ELF-1 (cell line): ENCODE measurements around the gene XPR1.
"Not testable (repeated sequence)": the region's sequence is repeated elsewhere in the genome, so short reads cannot be mapped to it uniquely, and the experiment has no call there.

ENCODE experiments used
- DNase-seq: peaks from one replicate; pipeline ENCODE4 v3.0.0-alpha.2; 2016; ENCODE audit warnings: low read depth, low spot score

Gene XPR1

DNA sequence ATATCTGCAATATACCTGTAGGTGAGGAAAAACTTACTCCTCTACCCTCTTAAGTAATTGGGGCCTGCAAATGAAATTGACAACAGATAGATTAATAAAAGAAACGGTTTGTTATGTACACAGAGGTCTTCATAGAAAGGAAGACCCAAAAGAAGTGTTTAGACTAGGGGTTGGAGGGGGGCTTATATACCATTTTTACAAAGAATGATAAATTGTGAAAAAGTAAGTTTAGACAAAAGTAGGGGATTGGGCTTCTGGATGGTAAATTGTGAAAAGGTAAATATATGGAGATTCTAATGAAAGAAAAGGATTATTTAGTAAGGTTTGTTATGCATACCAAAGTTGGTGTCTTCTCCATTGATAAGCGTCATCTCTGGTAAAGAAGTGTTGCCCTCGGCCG is 207.7 kb downstream of the XPR1 start:
- no peak for DNase-seq

DNA sequence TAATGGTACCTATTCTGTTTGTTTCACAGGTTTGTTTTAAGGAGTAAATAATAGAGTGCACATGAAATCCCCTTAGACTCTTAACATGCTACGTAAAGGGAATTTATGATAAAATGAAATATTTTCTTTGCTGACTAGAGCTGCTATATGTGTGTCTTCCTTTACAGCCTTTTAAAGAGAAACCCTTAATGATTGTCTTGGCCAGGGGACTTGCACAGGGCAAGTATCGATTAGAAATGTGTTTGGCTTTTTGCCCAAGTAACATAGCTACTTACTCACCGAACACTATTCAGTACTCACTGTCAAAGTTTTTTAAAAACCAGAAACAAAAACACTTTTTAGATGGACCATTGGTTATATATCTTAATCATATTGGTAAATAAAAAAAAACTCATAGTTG is 209.6 kb downstream of the XPR1 start:
- no peak for DNase-seq

DNA sequence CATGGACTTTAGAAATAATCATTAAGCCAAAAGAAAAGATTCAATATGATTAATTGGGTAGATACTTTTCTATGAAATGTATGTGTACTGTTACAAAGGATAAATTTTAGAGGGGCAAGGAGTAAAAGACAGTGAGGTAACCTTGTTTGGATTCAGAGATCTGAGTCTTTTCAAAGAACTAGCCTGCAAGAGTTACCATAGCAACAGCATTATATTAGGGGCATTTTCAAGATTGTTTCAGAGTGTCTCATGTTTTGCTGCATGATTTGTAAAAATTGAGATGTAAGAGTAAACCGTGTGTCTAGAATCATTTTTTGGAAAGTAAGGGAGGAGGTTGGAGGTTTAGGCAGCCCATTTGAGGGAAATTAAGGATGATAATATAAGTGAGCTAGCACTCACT is 210.2 kb downstream of the XPR1 start:
- DNase-seq, result no peak

DNA sequence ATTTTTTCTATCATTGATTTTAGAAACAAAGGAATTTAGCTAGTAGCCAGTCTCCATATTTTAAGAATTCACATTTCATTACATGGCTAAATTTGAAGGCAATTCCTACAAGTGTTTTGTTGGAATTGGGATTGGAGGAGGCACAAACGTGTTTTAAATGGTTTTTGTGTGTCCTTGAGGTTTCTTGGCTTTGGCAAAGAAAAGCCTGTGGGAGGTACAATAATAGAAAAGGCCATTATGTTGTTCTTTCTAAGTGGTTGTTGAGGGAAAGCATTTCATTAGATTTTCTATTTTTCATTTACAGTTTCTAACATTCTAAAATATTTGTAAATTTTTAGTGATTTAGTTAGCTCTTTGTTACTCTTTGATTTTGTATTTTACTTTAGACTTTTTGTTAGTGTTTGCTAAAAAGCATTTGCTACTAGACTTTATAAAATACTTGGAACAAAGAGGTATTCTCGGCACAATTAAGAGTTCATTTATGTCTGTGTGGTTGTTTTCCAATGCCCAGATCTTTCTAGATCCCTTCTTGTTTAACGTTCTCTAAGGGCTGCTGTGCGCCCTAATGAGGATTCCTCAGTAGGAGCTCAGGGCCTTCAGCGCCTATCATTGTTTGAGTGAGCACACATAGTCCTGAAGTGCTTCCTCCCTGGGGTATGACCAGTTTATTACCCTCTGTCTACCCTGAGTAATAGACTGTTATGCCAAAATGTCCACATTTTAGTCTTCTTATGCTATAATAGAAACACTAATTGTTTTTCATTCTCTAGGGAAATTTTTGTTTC is 210.9 kb downstream of the XPR1 start:
- peak; percentile 5 for DNase-seq

DNA sequence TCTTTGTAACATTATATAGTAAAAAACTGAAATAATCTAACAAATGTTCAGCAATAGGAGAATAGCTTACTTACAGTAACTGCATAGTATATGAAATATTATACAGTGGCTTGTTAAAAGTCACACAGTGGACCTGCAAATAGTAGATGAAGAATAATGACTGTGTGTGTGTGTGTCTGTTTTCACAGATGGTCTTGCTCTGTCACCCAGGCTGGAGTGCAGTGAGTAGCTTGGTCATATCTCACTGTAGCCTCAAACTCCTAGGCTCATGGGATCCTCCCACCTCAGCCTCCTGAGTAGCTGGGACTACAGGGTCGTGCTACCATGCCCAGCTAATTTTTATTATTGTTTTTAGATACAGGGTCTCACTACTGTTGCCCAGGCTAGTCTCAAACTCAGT is 213.5 kb downstream of the XPR1 start:
- DNase-seq, result no peak

DNA sequence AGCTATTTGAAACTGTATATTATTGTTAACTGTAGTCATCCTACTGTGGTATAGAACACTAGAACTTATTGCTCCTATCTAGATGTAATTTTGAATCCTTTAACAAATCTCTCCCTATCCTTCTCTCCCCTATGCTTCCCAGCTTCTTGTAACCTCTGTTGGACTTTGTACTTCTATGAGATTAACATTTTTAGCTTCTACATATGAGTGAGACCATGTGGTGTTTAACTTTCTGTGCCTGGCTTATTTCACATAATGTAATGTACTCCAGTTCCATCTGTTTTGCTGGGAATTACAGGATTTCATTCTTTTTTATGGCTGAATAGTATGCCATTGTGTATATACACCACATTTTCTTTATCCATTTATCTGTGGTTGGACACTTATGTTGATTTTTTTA is 216.4 kb downstream of the XPR1 start:
- DNase-seq, result no peak

DNA sequence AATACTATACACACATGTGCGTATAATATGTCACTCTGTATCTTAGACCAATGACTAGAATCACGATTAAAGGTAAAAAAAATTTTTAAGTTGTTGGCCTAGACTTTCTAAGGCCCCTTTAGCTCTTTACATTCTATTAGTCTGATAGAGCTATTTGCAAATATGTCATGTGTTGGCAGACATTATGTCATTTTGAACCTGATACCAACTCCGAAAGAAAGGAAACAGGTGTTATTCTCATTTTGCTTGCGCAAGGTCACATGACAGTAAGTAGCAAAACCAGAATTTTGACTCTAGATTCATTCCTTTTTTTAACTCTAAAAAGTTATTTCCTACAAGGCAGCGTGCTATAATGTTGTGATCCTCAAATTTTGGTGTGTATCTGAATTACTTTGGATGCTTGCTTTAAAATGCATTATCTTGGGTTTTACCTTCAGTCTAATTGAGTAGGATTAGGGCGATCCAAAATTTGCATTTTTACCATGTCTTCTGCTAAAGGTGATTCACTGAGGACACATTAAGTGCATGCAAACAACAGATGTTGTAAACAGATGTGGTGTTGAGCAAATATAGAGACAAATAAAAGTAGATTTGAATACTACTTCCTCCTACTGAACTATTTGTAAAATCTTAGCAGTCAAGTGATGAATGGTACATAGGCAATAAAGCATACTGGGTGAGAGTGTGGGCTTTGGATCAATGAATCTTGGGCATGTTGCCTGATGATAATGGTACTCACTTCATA is 217.4 kb downstream of the XPR1 start:
- DNase-seq, result no peak

DNA sequence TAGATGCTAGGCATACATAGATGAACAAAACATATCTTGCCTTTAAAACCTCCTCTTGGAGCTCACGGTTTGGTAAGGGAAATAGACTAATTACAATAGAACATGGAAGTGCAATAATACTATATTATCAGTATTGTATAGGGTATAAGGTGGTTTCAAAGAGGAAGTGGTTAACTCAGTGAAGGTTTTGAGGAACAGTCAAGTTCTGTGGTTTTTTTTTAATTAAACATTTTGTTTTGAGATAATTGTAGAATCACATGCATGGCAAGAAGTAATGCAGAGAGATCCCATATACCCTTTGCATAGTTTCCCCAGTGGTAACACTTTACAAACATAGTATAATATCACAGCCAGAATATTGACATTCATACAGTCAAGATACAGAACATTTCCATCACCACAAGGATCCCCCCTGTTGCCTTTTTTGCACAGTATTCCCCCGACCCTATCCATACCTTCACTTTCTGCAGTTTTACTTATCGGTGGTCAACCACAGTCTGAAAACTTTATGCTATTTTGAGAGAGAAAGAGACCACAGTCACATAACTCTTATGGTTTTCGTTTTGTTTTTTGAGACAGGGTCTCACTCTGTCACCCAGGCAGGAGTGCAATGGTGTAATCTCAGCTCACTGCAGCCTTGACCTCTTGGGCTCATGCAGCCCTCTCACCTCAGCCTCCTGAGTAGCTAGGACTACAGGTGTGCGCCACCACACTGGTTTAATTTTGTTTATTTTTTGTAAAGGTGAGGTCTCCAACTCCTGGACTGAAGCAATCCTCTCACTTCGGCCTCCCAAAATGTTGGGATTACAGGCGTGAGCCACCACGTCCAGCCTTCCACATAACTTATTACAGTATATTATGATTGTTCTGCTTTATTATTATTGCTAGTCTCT is 220.4 kb downstream of the XPR1 start:
- no peak for DNase-seq

DNA sequence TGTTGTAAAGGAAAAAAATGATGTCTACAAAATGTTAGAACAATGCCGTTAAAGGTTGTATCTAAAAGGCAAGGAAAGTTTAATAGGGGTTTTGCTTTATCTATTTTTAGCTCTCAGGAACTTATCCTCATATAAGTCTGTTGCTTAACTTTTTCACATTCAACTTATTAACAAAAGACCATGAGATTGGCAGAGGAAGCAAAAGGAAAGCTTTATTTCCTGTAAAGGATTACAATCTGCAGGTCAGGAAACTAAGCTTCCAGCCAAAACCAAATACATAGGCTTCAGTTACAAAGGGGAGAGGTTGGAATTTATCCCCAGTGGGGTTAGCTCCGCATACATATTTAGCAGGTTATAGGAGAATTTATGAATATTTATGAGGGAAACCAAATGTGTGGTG is 222.2 kb downstream of the XPR1 start:
- DNase-seq, result no peak

DNA sequence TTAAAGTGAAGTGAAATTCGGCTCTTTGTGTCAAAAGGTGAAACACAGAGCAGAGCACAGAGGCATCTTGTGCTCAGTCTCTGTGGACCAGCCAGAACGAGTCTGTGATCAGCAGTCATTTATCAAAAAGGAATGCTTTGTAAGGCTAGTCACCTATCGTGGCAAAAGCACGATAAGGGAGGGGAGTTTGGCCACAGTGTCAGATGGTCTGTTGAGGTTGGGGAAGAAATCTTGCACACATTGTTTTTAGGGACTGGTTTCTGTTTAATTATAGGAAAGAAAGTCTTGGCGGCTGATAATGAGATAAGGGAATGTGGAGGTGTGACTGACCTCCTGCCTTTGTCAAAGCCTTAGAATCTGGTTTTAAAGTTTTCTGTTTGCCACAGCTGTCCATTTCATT is 222.6 kb downstream of the XPR1 start:
- DNase-seq, result peak; percentile 58

DNA sequence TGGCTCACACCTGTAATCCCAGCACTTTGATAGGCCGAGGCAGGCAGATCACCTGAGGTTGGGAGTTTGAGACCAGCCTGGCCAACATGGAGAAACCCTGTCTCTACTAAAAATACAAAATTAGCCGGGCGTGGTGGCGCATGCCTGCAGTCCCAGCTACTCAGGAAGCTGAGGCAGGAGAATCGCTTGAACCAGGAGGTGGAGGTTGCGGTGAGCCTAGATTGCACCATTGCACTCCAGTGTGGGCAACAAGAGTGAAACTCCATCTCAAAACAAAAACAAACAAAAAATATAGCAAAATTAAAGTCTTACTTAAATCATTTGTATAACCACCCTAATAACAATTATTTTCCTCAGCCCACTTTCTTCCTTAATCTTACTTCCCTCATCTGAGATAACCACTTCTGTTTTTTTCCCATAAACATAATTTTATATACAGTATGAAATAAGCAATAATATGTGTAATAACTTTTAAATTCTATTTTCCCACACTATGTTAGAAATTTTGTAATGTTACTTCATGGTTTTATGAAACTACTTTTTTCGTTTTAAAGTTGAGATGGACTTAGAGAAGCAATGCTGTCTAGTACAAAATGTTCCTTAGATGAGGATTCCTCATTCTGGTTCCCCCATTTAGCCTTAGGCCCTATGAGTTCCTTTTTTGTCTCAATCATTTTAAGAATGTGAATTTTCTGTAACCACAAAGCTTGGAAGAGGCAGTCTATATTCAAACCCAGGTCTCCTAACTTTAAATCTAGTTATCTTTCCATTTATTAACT is 226.3 kb downstream of the XPR1 start:
- DNase-seq, result not testable (repeated sequence)

DNA sequence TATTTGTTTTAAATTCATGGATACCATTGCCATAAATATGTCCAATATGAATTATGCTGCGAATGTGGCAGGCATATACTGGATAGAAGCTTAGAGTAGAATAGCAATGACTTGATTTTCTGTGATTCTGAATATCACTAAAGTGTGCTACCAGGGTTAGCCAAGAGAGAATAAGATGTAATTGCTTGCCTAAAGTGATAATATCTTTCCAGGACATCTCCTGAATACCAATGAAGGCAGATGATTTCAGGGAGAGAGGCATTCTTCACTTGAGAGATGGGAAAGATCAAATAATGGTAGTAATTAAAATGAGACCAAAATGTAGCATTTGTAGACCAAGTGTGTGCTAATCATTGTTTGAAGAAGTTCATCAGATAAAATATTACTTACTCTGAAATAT is 227.5 kb downstream of the XPR1 start:
- no peak for DNase-seq

DNA sequence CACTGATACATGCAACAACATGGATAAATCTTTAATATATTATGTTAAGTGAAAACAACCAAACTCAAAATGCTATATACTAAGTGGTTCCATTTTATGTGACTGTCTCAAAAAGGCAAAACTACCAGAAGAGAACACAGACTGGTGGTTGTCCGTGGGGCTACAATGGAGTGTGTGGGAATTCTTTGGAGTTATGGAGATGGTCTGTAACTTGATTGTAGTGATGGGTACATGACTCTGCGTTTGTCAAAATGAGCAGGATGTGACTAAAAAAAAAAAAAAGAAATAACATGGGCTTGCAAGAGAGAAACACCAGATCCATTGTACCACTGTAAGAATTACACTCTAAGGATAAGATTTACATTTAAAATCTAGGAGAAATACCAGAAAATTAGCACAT is 228.7 kb downstream of the XPR1 start:
- no peak for DNase-seq

DNA sequence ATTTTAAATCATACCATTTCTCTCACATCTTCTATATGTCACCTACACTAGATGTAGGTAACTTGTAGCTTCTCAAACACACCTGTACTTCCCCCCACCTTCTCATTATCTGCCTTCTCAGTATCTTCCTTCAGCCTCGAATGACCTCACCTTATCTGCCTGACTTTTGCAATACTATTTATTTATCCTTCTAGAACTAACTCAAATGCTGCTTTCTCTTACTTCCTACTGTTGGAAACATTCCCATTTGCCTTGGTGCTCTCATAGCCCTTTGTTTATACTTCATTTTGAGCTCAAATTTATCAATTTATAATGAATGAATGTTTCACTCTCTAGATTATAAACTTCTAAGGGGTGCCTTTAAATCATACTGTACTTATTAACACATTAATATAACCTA is 230.5 kb downstream of the XPR1 start:
- no peak for DNase-seq

DNA sequence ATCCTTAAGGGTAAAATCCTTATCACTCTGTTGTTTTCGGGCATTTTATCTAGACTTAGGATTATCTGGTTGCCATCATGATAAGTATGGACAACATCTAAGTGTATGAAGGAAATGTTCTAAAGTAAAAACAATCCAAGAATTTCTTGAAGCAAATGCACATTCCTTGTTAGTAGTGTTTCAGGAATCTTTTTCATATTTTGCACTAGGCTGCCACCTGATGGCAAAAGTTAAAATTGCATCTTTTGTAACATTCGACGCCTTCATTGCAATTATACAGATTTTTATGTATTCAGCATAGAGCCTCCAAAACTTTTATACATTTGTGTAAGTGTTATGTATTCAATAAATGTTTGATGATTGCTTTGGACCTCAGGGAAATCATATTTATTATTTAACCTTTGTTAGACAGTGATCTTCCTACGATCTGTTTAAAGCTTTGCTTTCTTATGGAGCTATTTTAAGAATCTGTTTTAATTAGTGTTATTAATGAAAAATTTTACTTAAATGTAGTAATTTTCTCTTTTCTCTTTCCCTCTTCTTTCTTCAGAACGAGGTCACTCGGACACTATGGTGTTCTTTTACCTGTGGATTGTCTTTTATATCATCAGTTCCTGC is 231.4 kb downstream of the XPR1 start:
- DNase-seq, result peak; percentile 12

DNA sequence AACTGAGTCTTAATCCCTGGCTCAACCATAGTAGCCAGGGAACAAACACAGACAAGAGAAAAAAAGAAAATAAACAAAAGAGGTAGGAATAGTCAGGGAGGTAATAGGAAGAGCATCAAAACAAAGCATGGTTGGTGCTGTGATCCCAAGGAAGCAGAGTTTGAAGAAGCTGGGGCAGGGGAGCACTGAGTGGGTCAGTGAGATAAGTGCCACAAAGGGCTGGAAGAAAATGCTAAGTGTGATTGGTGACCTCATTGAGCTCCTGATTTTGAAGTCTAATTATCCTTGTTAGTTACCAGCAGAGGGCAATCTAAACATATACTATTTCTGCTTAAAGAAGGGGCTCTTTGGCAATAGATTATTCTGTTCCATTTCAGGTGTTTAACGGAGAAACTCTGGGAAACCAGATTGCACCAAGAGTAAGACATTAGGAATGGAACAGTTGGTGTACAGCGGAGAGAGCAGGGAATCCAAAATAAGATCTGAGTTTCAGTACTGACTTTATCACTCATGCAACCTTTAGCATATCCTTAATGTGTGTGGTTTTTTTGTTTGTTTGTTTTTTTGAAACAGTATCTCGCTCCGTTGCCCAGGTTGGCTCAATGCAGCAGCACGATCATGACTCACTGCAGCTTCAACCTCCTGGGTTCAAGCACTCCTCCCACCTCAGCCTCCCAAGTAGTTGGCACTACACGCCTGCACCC is 250.1 kb downstream of the XPR1 start:
- DNase-seq, result peak; percentile 33

DNA sequence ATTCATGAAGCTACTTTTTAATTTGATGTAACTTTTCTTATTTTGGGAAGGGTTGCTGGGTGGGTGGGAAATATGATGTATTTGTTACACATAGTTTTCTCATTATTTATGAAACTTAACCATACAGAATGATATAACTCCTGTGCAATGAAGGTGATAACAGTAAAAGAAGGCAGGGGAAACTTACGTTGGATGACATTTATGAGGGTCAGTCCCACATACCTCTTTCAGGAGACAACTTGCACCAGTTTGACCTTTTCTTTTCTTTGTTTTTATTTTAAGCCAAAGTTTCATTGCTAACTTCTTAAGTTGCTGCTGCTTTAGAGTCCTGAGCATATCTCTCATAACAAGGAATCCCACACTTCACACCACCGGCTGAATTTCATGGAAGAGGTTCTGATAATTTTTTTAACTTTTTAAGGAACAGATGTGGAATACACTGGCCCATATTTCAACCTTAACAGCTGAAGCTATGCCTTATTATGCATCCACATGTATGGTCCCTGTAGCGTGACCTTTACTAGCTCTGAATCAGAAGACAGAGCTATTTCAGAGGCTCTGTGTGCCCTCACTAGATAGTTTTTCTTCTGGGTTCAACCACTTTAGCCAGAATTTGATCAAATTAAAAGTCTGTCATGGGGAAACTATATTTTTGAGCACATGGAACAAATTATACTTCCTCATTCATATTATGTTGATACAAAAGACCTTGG is 252.9 kb downstream of the XPR1 start:
- DNase-seq, result no peak

DNA sequence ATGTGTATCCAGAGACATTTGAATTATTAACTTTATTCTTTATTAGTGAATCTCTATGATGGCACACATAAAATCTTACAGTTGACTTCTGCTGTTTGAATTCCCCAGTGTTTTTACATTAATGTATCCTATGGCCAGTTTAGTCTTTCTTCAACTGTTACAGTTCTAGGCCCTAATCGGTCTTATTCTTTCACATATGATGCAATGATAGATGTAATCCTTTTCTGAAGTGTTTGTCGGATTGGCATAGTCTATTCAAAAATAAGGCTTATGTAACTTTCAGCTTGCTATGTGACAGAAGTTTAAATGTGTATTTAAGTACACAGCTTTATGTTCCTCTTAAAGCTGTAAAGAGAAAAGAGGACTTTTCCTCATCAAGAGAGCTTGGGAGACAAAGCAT is 254.5 kb downstream of the XPR1 start:
- no peak for DNase-seq

DNA sequence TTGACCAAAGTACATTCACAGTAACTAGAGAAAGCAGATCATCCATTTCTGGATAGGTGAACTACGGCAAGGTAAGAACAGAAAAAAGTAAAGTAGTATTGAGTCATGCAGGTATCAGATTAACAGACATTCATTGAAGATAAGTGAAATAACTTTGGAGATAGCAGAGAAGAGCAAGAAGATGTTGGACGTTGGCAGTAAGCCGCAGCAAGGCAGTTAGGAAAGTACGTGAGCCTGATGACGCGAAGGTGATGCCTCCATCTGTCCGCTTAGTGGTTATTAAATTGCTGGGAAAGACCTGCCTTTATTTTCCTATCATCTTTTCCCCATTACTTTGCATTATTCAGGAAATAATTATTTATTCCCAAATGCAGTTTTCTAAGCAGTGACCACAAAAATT is 256.0 kb downstream of the XPR1 start:
- no peak for DNase-seq

DNA sequence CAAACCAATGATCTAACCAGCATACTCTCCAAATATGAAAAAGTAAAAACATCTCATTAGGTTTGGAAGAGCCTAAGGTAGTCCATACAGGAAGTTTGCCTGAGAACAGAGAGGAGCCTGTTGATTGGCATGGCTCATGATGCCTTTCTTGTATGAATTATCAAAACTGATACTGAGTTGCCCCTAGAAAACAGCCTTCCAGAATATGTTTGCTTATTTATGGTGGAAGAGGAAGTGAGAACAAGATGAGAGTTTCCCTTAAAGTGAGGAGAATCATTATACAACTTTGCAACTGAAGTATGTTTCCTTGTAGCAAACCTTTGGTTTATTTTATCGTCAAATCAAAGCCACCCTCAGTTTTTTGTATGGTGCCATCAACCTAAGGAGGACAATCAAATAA is 257.0 kb downstream of the XPR1 start:
- no peak for DNase-seq
